Common myeloid progenitor, CD34-positive (primary cell): ENCODE results near the gene CCSAP.

Experiments used
- CTCF ChIA-PET: fragments of 350-600 bp; sonication (Branson Sonifier 250); formaldehyde crosslinking; loops from one replicate; lab custom pipeline; 2021; ENCODE audit warnings: antibody characterized with exemption; lab: Charles Lee
- POLR2A ChIA-PET: fragments of 350-600 bp; sonication (Branson Sonifier 250); formaldehyde crosslinking; loops from one replicate; lab custom pipeline; 2021; ENCODE audit warnings: antibody characterized with exemption; lab: Charles Lee
- DNase-seq, 3 donors: peaks; one replicate each; pipeline versions ENCODE4 v3.0.0 to v3.0.0-alpha.2; 2013
- H3K27ac ChIP-seq, 2 experiments: 1 replicate in 1 of 2; 2 replicates in 1 of 2; pipeline ENCODE4 v1.7.0; 2013; ENCODE audit warnings: inconsistent platforms in 2 of 2, low read length in 2 of 2, mild to moderate bottlenecking in 2 of 2, low read depth in 1 of 2, moderate library complexity in 1 of 2; ENCODE audit not compliant: severe bottlenecking in 2 of 2, insufficient read depth in 1 of 2, poor library complexity in 1 of 2
- H3K27me3 ChIP-seq, 5 experiments: replicated peaks in 2 of 5; 1 replicate in 3 of 5; 2 replicates in 2 of 5; pipeline versions ENCODE4 v1.6.1 to v1.7.0; 2013; ENCODE audit warnings: low read length in 4 of 5, mild to moderate bottlenecking in 2 of 5, moderate library complexity in 2 of 5, inconsistent platforms in 1 of 5; ENCODE audit not compliant: insufficient read depth in 5 of 5, control insufficient read depth in 4 of 5
- H3K36me3 ChIP-seq, 4 experiments: 1 replicate in 2 of 4; 2 replicates in 2 of 4; pipeline versions ENCODE4 v1.6.1 to v1.7.0; 2013; ENCODE audit warnings: low read length in 3 of 4, control low read depth in 1 of 4, mild to moderate bottlenecking in 1 of 4; ENCODE audit not compliant: control insufficient read depth in 4 of 4, insufficient read depth in 4 of 4
- H3K4me1 ChIP-seq, 4 experiments: 1 replicate in 3 of 4; 2 replicates in 1 of 4; pipeline versions ENCODE4 v1.6.1 to v1.7.1; 2013; ENCODE audit warnings: low read length in 3 of 4, mild to moderate bottlenecking in 3 of 4, control low read depth in 1 of 4, inconsistent platforms in 1 of 4, moderate library complexity in 1 of 4; ENCODE audit not compliant: control insufficient read depth in 4 of 4, insufficient read depth in 4 of 4; ENCODE audit errors: control extremely low read depth in 1 of 4
- H3K4me3 ChIP-seq, 7 experiments: 1 replicate in 4 of 7; 2 replicates in 3 of 7; pipeline versions ENCODE4 v1.5.1 to v1.7.0; 2013; ENCODE audit warnings: mild to moderate bottlenecking in 7 of 7, low read length in 6 of 7, moderate library complexity in 6 of 7, inconsistent platforms in 2 of 7, low read depth in 2 of 7, control low read depth in 1 of 7; ENCODE audit not compliant: insufficient read depth in 4 of 7, control insufficient read depth in 1 of 7; ENCODE audit errors: extremely low read depth in 1 of 7
- H3K9me3 ChIP-seq, 5 experiments: 1 replicate in 4 of 5; 2 replicates in 1 of 5; pipeline versions ENCODE4 v1.6.1 to v1.7.1; 2013; ENCODE audit warnings: low read length in 4 of 5, mild to moderate bottlenecking in 2 of 5, inconsistent platforms in 1 of 5, low read depth in 1 of 5, moderate library complexity in 1 of 5; ENCODE audit not compliant: control insufficient read depth in 4 of 5, insufficient read depth in 2 of 5; ENCODE audit errors: control extremely low read depth in 1 of 5
- WGBS: methylation state at CpG from one replicate; pipeline ENCODE4 v1.1.5; 2013; ENCODE audit not compliant: insufficient coverage; 5-methylcytosine and 5-hydroxymethylcytosine counted together

The CCSAP gene

DNA sequence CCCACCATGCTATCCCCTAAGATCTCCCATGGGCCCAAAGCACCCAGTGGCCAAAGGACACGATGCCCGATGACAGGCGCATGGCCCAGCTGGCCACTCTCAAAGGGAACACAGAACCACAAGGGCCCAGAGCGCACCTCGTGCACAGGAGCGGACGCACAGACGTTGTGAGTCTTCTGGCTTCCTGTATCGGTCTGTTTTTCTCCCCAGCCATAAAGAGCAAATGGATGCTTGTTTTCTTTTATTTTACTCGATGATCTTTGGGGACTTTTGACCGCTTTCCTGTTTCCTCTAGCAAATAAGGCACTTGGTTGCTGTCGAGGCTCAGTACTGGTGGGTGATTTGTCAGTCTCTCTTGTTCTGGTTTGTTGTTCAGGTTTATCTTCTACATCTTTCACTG is 16.2 kb downstream of the CCSAP start:
- Histone ChIP-seq H3K27me3 (no peaks in the 10 kb centered on the region), H3K4me1 (peaks cover 0 to 4% (median 0%) of the 10 kb centered on the region in 4 experiments), H3K27ac (no peak overlapping the region), H3K9me3 (no peaks in the 10 kb centered on the region), H3K36me3 (peaks cover 0 to 39% (median 18%) of the 10 kb centered on the region in 4 experiments), H3K4me3 (no peak overlapping the region)
- POLR2A ChIA-PET = no interaction called here
- CTCF ChIA-PET = interaction anchor here (0.8 to 1.1 kb wide), 2 partner anchors 8 to 11 kb away, joined by 3 read pairs; no protein-coding TSS in a partner anchor
- 90% methylated on average over 10 of the region's 12 CpGs for WGBS
- DNase-seq = no peak

DNA sequence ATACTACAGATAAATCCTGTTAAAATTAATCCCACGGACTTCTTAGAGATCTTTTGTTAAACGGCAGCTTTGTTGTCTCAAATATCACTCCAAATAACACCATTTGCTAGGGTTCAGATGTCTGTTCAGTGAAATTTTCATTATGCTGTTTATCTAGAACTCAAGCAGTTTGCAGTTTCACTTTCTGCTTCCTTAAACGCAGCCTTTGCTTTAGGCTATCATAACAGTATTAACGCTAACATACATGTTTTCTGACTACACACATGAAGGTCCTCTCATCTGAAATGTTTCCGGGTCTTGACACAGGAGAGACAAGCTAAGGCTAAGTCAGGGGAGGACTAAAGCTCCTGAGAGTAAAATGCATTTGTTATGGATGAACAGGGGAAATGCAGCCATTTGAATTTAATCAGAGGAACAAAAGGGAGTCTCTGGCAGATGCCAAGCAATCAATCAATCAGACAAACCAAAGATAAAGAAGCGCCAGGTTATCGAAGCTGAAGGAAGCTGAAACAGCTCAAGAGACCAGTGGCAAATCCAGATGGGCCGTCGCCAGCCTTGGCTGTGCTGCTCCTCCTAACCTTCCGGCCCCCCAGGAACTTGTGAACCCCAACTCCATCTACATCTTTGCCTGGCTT is 16.9 kb downstream of the CCSAP start:
- POLR2A ChIA-PET = no interaction called here
- DNase-seq = peak in 1 of 3 donors; percentile 28
- peak overlapping the region in 2 of 7 experiments; percentile 30 to 65 for H3K4me3 ChIP-seq
- peaks cover 0 to 42% (median 18%) of the 10 kb centered on the region in 4 experiments for H3K36me3 ChIP-seq
- CTCF ChIA-PET = interaction anchor here (0.8 to 1.1 kb wide), 2 partner anchors 9 to 11 kb away, joined by 3 read pairs; no protein-coding TSS in a partner anchor
- no peaks in the 10 kb centered on the region for H3K9me3 ChIP-seq
- 92% methylated on average over 5 of the region's 10 CpGs for WGBS
- H3K4me1 ChIP-seq = peaks cover 0 to 4% (median 0%) of the 10 kb centered on the region in 4 experiments
- no peaks in the 10 kb centered on the region for H3K27me3 ChIP-seq
- H3K27ac ChIP-seq = peak overlapping the region in 1 of 2 experiments; percentile 69

DNA sequence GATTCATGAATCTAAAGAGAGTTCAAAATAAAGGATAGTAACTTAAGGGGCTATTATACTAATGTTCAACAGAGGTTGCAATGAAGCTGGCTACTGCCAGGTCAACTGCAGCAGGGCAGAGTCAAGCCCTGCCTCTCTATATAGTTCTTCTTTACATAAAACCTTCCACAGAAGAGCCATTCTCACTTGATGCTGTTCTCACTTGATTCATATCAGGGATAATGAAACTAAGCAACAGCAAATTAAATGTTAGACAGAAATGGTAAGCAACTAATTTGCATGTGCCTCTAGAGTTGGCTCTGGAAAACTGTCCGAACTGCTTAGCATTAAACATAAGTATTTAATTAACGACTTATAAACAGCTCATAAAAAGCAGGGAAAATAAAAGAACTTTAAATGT is 17.4 kb downstream of the CCSAP start:
- Histone ChIP-seq H3K27ac (peak overlapping the region in 1 of 2 experiments; percentile 69), H3K9me3 (no peaks in the 10 kb centered on the region), H3K27me3 (no peaks in the 10 kb centered on the region), H3K4me3 (peak overlapping the region in 2 of 7 experiments; percentile 30 to 65), H3K4me1 (peaks cover 0 to 4% (median 0%) of the 10 kb centered on the region in 4 experiments), H3K36me3 (peaks cover 0 to 42% (median 18%) of the 10 kb centered on the region in 4 experiments)
- POLR2A ChIA-PET = interaction anchor here (1.1 kb wide), 1 partner anchor 16 kb away, joined by 3 read pairs; no protein-coding TSS in a partner anchor
- DNase-seq = peak in 1 of 3 donors; percentile 11
- no CpG with 5 or more reads among the region's 2 CpGs for WGBS
- CTCF ChIA-PET = interaction anchor here (1.1 to 1.3 kb wide), 2 partner anchors 12 to 67 kb away, joined by 3 to 4 read pairs; no protein-coding TSS in a partner anchor

DNA sequence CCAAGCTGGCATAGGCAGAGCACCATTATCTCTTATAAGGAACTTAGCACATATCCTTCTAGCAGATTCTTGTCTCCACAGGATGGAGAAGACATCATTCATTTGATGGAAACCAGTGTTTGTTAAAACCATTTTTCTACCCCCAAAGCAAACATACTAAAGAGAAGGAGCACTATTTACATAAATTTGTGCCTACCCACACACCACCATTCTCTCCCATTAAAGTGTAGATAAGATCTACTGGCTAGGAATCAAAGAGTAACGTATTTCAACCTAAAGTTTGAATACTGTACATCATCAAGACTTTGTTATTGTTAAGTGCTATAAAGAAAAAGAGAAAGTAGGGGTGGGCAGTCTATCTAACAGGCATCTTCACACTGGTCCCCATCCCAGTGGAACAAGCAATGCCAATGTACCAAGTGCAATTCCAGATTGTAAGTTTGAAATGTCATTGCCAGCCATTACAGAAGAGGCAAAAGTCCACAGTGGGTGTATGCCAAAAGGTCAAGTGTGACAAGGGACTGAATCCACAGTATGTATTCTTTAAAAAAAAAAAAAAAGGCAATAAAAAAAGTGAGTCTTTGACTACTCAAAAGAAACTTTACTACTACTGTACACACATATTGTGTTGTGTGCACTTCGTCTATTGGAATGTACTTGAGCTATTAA is 18.8 kb downstream of the CCSAP start:
- Histone ChIP-seq H3K27ac (no peak overlapping the region), H3K27me3 (no peaks in the 10 kb centered on the region), H3K36me3 (peaks cover 0 to 48% (median 26%) of the 10 kb centered on the region in 4 experiments), H3K4me1 (peaks cover 0 to 4% (median 0%) of the 10 kb centered on the region in 4 experiments), H3K9me3 (no peaks in the 10 kb centered on the region), H3K4me3 (no peak overlapping the region)
- ChIA-PET POLR2A (no interaction called here), CTCF (interaction anchor here (1.0 to 1.3 kb wide), 2 partner anchors 12 to 65 kb away, joined by 3 to 4 read pairs; no protein-coding TSS in a partner anchor)
- no peak for DNase-seq
- no CpG with 5 or more reads among the region's 2 CpGs for WGBS

DNA sequence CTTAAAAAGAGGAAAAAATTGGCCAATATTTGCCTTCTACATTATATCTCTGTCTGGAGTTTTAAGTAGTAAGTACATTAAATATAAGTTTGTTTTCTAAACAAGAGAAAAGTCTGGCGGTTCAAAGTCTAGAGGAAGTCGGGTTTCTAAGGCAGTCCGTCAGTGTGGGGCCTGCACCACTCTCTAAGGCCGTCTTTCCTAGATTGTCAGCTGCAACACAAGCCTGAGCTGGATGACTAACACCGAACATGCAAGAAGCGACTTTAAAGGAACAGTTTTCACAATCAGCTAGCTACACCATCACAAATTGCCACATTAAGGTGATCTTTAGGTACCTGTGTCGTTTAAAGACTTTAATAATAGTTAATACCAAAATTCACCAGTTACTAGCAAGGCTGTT is 19.6 kb downstream of the CCSAP start:
- 100% methylated on average over 3 of the region's 7 CpGs for WGBS
- CTCF ChIA-PET = interaction anchor here (1.0 kb wide), 1 partner anchor 12 kb away, joined by 3 read pairs; no protein-coding TSS in a partner anchor
- POLR2A ChIA-PET = no interaction called here
- Histone ChIP-seq H3K4me1 (peaks cover 0 to 4% (median 0%) of the 10 kb centered on the region in 4 experiments), H3K27ac (no peak overlapping the region), H3K4me3 (no peak overlapping the region), H3K36me3 (peaks cover 0 to 44% (median 23%) of the 10 kb centered on the region in 4 experiments), H3K27me3 (no peaks in the 10 kb centered on the region), H3K9me3 (no peaks in the 10 kb centered on the region)
- DNase-seq = no peak

DNA sequence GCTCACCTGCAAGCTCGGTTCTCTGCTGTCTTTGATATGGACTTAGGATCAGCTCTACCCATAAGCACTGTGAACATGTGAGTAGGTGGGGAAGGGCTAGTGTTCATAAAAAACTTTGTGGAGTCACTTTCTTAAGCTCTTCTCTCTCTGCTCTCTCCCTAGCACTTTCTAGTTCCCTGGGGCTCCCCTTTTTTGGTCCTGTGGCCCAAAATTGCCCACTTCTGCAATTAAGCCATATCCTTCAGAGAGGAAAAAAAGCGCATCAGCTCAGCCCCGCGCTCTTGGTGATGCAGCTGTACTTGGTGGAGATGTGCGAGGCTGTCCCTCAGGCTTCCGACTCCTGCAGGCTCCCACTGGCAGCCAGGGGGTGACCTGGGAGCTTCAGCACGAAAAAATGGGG is 23.4 kb downstream of the CCSAP start:
- 100% methylated on average over 1 of the region's 7 CpGs for WGBS
- no peaks in the 10 kb centered on the region for H3K27me3 ChIP-seq
- H3K9me3 ChIP-seq = no peaks in the 10 kb centered on the region
- H3K36me3 ChIP-seq = peaks cover 0 to 30% (median 23%) of the 10 kb centered on the region in 4 experiments
- POLR2A ChIA-PET = no interaction called here
- CTCF ChIA-PET = interaction anchor here (1.0 to 1.3 kb wide), 4 partner anchors 8 to 21 kb away, joined by 3 read pairs; no protein-coding TSS in a partner anchor
- no peak for DNase-seq
- H3K4me3 ChIP-seq = no peak overlapping the region
- H3K4me1 ChIP-seq = no peaks in the 10 kb centered on the region
- H3K27ac ChIP-seq = no peak overlapping the region
